ENCODE measurements around the gene MMP19. TPM values are rescaled to one million over a fixed set of nuclear protein-coding genes. Genes with fewer than 3 reads are reported as not detected.

Gene MMP19
- total RNA-seq, 2 donors from 2014 or later: 2.8 to 6.4 TPM

DNA sequence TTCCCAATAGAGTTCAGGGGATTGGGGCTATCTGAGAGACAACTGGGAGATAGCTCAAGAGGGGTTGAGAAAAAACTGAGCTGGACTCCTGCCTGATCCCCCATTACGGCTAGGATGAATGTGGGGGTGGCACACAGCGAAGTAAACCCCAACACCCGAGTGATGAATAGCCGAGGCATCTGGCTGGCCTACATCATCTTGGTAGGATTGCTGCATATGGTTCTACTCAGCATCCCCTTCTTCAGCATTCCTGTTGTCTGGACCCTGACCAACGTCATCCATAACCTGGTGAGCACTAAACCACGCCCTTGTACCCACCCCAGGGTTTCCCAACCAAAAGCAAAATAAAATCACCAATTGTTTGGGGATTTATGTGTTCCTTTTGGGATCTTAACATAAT, 23.9 kb downstream of the MMP19 start:
- no peak for DNase-seq
- intact Hi-C loops (cut with DNase I, micrococcal nuclease): no loop called here
- no peak for ATAC-seq

DNA sequence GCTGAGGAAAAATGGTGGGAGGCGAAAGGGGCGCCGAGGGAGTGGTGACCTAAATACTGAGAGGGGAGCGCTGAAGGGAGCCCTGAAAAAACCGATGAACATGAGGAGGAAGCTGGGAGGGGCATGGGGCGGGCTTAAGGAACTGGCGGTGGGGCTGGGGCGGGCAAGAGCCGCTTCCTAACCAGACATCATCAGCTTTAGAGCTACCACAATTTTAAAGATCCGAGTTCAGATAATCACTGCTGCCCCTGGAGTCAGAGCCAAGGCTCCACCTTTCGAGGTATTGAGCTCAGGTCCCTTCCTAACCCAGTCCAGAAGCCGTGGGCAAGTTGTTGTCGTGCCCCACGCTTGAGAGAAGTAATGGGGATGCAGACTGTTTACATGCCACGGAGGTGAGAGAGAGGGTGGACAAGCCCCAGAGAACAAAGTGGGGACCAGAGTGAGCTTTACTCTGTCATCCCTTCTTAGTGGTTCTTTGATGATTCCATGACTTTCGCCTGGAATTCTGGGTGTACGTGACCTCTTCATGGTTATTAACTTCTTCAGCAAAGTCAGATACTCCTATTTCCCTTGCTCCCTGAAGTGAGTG, 24.5 kb downstream of the MMP19 start:
- ATAC-seq (peak; percentile 41), DNase-seq (no peak)
- intact Hi-C loops (cut with DNase I, micrococcal nuclease): no loop called here

DNA sequence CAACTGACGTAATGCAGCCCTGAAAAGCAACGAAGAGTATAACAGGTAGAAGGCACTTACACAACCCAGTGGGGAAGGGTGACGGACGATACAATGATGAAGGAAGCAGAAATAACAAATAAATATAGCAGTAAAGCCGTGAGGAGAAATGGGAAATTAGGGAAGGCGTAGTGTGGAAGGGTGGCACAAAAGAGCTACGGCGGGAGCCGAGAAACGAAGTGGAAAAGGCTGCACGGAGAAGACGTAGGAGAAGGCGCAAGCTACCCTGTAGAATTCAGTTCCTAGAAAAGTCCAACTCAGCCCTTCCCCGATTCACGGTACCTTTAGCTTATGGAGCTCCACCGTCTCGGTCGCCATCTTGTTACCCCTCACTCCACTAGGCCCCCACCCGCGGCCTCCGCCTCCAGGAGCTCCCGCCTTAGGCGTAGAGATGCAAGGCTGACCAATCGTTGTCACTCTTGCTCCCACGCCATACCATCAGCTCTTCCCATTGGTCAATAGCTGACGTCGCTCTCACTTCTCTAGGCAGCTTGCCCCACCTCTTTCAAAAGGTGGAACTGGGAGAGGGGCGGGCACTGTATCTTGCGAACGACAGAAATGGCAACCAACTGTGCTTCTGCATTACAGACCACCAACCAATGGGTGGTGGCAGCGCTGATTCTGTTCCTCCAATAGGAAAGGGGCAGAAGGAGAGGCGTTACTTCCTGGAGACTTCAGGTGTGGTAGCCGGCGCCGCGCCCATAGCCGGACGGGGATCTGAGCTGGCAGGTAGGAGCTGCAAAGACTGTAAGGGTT, 25.2 kb downstream of the MMP19 start, which contains the start of the genes ORMDL2 and SARNP:
ORMDL2 (plus strand) TSS at position 697 of the 795 bp plus-strand sequence. CDS start 959 bp downstream, outside the sequence.
SARNP (minus strand) TSS at position 380 of the 795 bp plus-strand sequence; CDS start at position 357, 23 bp downstream.
- DNase-seq: peak; percentile 94 to 99
- ATAC-seq: peak; percentile 92
- intact Hi-C loops (cut with DNase I, micrococcal nuclease): no loop called here

DNA sequence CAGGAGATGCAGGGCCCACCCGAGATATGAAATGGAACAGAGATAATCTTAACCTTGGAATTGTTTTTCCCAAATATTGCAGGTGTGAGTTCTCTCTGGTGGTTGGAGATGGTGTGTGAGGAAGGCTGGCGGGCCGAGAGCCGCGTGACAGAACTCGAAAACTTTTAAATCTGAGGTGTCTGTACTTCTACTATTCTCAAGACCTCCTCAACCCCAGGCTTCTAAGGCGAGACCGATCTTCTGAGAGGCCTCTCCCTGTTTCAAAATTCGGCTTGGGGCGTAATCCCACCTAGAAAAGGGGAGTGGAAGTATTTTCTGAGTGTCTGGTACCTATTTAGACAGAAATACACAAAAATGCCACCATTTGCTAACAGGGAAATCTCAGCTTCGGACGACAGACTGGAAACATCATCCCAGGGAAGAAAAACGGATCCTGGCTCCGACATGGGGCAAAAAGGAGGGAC, 25.8 kb downstream of the MMP19 start:
- intact Hi-C loops (cut with DNase I, micrococcal nuclease): no loop called here
- no peak for ATAC-seq

DNA sequence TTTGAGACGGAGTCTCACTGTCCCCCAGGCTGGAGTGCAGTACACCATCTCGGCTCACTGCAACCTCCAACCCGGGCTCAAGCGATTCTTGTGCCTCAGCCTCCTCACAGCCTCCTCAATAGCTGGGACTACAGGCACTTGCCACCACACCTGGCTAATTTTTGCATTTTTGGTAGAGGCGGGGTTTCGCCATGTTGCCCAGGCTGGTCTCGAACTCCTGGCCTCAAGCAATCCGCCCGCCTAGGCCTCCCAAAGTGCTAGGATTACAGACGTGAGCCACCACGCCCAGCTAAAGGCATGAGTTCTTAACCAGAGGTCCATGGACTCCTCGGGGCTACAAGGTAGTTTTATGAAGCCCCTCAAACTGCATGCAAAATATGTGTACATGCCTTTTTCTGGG, 27.3 kb downstream of the MMP19 start:
- intact Hi-C loops (cut with DNase I, micrococcal nuclease): no loop called here
- DNase-seq (no peak), ATAC-seq (no peak)

More for the DNA sequence above, 25.8 kb downstream of the MMP19 start:
- no peak for DNase-seq

DNA sequence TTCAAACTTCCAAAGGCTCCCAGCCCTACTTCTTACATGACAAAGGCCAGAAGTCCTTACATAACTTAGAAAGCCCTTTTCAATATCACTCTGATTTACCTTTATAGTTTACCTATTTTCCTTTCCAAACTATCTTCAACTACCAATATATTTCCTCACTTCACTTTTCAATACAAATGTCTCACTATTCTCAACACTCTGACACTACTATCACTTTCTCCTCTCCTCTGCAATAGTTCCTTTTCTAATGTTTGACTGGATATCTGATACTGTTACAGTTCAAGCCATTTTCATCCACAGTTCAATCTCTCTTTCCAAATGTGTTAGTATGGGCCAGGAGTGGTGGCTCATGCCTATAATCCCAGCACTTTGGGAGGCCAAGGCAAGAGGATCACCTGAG, 28.5 kb downstream of the MMP19 start:
- intact Hi-C loops (cut with DNase I, micrococcal nuclease): no loop called here
- DNase-seq (no peak), ATAC-seq (no peak)

DNA sequence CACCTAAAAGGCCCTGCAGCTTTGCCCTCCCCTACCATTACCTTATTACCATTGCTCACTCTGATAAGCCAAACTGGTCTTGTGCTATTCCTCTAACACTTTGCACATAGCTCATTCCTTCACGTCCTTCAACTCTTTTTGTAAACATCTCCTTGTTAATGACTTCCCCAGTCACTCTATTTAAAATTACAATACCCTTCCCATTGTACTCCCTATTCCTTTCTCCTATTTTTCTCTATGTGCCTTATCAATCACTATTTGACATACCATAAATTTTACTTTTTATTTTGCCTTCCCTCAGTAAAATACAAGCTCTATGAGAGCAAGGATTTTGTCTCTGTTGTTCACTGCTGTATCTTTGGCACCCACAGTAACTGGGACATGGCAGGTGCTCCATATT, 30.6 kb downstream of the MMP19 start:
- ATAC-seq (no peak), DNase-seq (no peak)
- intact Hi-C loops (cut with DNase I, micrococcal nuclease): no loop called here

DNA sequence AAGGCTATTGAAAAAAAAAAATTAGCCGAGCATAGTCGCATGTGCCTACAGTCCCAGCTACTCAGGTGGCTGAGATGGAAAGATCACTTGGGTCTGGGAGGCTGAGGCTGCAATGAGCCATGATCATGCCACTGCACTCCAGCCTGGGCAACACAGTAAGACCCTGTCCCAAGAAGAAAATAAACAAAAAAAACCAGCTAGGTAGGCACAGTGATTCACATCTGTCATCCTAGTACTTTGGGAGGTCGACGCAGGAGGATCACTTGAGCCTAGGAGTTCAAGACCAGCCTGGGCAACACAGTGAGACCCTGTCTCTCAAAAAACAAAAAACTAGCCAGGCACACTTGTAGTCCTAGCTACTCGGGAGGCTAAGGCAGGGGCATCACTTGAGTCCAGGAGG, 33.5 kb downstream of the MMP19 start:
- ATAC-seq (no peak), DNase-seq (no peak)
- intact Hi-C loops (cut with DNase I, micrococcal nuclease): no loop called here

DNA sequence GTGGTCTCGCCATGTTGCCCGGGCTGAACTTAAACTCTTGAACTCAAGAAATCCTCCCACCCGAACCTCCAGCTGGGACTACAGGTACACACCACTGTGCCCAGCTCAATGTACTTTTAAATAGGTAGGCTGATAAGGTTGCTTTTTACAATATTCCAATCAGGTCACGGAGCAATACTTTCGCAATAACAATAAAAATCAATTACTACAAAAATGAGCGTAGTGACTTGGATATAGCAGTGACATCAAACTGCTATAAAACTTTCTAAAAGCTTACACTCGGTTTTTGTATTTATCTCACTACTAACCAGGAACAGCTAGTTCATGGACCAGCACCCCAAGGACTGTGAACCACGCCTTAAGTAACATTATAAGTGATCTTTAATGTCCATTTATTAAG, 35.8 kb downstream of the MMP19 start:
- intact Hi-C loops (cut with DNase I, micrococcal nuclease): no loop called here
- ATAC-seq: no peak
- DNase-seq: no peak

DNA sequence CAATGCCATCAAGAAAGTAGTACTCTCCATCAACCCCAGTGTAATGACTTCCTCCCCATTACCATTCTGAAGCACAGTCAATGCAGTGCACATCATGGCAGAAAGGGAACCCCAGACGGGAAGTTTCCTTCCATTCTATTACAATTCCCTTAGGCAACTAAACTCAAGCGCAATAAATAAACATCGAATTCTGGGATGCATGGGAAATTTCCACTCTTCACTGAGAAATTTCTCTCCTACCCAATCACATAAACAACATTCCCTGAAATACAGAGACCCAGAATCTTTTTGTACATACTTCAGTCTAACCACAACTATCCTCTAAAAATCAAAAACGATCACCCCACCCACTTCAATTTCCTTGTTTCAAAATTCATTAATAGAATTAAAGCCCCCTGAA, 45.2 kb downstream of the MMP19 start:
- intact Hi-C loops (cut with DNase I, micrococcal nuclease): no loop called here
- no peak for DNase-seq
- ATAC-seq: no peak

DNA sequence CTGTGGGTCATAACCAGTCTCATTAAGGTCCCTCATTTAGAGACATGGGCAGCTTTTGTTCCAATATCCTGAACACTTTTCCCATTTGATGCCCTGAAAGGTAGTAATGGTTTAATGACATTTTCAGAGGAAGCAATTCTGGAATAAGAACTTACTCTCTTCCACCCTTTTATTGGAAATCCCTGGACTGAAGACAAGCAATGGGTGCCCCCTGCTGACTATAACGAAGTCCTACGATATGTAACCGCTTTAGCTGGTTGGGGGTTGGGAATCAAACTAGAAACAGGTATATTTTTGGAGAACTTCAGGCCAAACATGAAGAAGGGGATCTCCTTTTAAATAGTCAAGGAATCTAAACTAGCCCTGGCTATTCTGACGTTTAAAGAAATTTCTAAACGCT, 45.7 kb downstream of the MMP19 start:
- ATAC-seq: peak; percentile 71
- no peak for DNase-seq
- intact Hi-C loops (cut with DNase I, micrococcal nuclease): no loop called here

DNA sequence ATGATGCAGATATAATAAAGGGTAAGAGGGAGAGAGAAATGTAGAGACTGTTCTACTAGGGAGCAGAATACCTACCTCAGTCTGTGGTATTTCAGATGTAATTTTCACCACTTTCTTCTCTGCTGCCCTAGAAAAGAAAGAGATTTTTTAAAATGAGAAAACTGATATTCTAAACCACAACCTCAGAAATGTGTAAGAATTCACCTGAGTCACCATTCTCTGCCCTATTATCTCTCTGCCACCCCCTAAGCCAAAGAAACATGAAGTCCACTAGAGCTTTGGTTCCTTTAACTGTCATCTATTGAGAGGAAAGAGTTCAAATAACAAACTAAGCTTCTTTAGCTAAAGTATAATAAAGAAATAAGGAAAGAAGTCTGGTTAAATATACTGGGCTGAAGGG, 46.8 kb downstream of the MMP19 start:
- DNase-seq (no peak), ATAC-seq (no peak)
- intact Hi-C loops (cut with DNase I, micrococcal nuclease): no loop called here

DNA sequence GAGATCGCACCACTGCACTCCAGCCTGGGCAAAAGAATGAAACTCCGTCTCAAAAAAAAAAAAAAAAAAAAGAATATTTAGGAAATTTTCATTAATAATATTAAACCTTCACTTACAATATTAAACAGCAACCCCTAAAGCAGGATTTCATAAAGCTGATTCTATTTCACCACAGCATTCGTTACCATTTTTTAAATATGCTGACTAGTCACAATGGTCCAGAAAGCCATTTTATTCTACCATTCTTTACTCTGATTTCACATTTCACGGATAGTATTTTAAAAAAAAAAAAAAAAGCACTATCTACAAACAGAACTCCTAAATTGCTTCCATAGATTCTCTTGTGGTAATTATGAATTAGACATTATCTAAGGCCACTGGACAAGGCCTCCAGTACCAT, 52.8 kb downstream of the MMP19 start:
- ATAC-seq (no peak), DNase-seq (no peak)
- intact Hi-C loops (cut with DNase I, micrococcal nuclease): no loop called here

DNA sequence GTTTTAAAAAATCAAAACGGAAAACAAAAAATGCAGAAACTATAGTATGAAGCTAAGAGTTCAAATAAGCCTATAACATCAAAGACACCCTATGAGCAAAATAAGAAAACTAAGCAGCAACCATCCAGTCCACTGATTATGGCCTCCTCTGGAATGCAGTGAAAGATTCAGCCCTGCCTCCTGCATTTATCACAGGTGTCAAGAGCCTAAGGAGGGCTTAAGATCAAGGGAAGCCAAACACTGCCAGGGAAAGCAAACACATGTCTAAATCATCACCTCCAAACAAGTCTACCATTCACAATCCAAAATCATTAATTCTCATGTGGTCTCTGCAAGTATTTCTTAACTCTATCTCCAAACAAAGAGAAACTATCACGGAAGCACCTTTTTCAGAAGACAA, 53.6 kb downstream of the MMP19 start:
- ATAC-seq: no peak
- no peak for DNase-seq
- intact Hi-C loops (cut with DNase I, micrococcal nuclease): no loop called here

DNA sequence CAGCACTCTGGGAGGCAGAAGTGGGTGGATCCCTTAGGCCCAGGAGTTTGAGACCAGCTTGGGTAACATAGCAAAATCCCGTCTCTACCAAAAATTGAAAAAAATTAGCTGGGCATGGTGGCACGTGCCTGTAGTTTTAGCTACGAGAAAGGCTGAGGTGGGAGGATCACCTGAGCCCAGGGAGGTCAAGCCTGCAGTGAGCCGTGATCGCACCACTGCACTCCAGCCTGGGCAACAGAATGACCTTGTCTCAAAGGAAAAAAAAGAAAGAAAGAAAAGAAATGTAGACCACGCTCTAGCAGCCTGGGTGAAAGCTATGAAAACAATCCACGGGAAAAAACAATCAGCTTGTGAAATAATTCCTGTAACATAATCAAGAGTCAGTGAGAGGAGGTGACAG, 54.2 kb downstream of the MMP19 start:
- no peak for ATAC-seq
- no peak for DNase-seq
- intact Hi-C loops (cut with DNase I, micrococcal nuclease): no loop called here

Other genes with a start within 250 kb of the MMP19 start
- gene OR10P1, start 206.0 kb downstream of the MMP19 start, total RNA-seq: not detected
- 10 to 100 TPM; 10.2 to 56.5 TPM for gene ITGA7, start 135.0 kb downstream of the MMP19 start, total RNA-seq
- 100 to 1,000 TPM; 266 to 300 TPM for gene BLOC1S1, start 126.9 kb downstream of the MMP19 start, total RNA-seq
- gene RDH5, start 122.5 kb downstream of the MMP19 start, total RNA-seq: 10 to 100 TPM; 34.2 to 37.7 TPM
- gene CD63, start 113.9 kb downstream of the MMP19 start, total RNA-seq: 1,000 to 10,000 TPM; 1,137 to 1,252 TPM
- 1 to 10 TPM; 1.5 to 2.7 TPM for gene GDF11, start 99.8 kb downstream of the MMP19 start, total RNA-seq
- 10 to 100 TPM; 42.7 to 43.7 TPM for gene SARNP, start 25.2 kb downstream of the MMP19 start, total RNA-seq
- 10 to 100 TPM; 64.5 to 82.9 TPM for gene ORMDL2, start 24.9 kb downstream of the MMP19 start, total RNA-seq
- 10 to 100 TPM; 27.8 to 32.5 TPM for gene DNAJC14, start 13.3 kb downstream of the MMP19 start, total RNA-seq
- 10 to 100 TPM; 41.7 to 45.0 TPM for gene PYM1, start 85.0 kb upstream of the MMP19 start, total RNA-seq
- 100 to 1,000 TPM; 108 to 114 TPM for gene DGKA, start 88.2 kb upstream of the MMP19 start, total RNA-seq
- 1 to 10 TPM; 2.0 to 5.0 TPM for gene PMEL, start 123.1 kb upstream of the MMP19 start, total RNA-seq
- gene CDK2, start 123.9 kb upstream of the MMP19 start, total RNA-seq: 10 to 100 TPM; 10.4 to 19.7 TPM
- gene RAB5B, start 131.1 kb upstream of the MMP19 start, total RNA-seq: 100 to 1,000 TPM; 149 to 169 TPM
- 10 to 100 TPM; 24.1 to 24.4 TPM for gene SUOX, start 154.3 kb upstream of the MMP19 start, total RNA-seq
- 1 to 10 TPM; 3.9 to 5.0 TPM for gene IKZF4, start 178.1 kb upstream of the MMP19 start, total RNA-seq
- gene RPS26, start 199.0 kb upstream of the MMP19 start, total RNA-seq: 10 to 100 TPM; 54.5 to 73.9 TPM
- 100 to 1,000 TPM; 188 to 261 TPM for gene ERBB3, start 237.2 kb upstream of the MMP19 start, total RNA-seq